ENCODE data around the gene TMEM229B.

GRCh38 chr14:67520482-67520881, 32.0 kb upstream of the TMEM229B start:
- TF ChIP-seq, protein P1, sequence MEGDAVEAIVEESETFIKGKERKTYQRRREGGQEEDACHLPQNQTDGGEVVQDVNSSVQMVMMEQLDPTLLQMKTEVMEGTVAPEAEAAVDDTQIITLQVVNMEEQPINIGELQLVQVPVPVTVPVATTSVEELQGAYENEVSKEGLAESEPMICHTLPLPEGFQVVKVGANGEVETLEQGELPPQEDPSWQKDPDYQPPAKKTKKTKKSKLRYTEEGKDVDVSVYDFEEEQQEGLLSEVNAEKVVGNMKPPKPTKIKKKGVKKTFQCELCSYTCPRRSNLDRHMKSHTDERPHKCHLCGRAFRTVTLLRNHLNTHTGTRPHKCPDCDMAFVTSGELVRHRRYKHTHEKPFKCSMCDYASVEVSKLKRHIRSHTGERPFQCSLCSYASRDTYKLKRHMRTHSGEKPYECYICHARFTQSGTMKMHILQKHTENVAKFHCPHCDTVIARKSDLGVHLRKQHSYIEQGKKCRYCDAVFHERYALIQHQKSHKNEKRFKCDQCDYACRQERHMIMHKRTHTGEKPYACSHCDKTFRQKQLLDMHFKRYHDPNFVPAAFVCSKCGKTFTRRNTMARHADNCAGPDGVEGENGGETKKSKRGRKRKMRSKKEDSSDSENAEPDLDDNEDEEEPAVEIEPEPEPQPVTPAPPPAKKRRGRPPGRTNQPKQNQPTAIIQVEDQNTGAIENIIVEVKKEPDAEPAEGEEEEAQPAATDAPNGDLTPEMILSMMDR (IDR thresholded peaks at IDR 0.05) = no peak
- no peak for TF ChIP-seq EZH2 (IDR thresholded peaks at IDR 0.05; ENCODE audit: borderline replicate concordance, insufficient read depth, low read depth, low read length, poor library complexity, severe bottlenecking)
